IMR-90 (cell line): ENCODE measurements around the gene RGL1. TPM values are rescaled to one million over a fixed set of nuclear protein-coding genes. Genes with fewer than 3 reads are reported as not detected.

Experiments used
- ATAC-seq: fragments of 200-7000 bp; cut with Tn5 transposase; 2 replicates; pipeline ENCODE4 v1.9.1; 2020; ENCODE audit warnings: low read depth, mild to moderate bottlenecking, moderate library complexity
- BruUV-seq: library from RNA; stranded (reverse); fragments of 400-500 nt; replicated peaks from 2 replicates; lab custom pipeline; 2021; lab: Mats Ljungman, UMichigan
- CTCF ChIA-PET: fragments of 300-600 bp; formaldehyde crosslinking; extraction: SDS; loops from one replicate; lab custom pipeline; 2021; ENCODE audit warnings: antibody characterized with exemption; lab: Yijun Ruan, JAX
- POLR2A ChIA-PET: fragments of 300-600 bp; sonication (Branson Sonifier 250); formaldehyde crosslinking; loops from one replicate; lab custom pipeline; 2022; ENCODE audit warnings: antibody characterized with exemption; ENCODE audit not compliant: unreplicated experiment; lab: Charles Lee
- DNase-seq: peaks from one replicate; pipeline ENCODE4 v3.0.0; 2013
- H2AFZ ChIP-seq: replicated peaks from 2 replicates; pipeline ENCODE3; 2013; ENCODE audit warnings: low read length, mild to moderate bottlenecking; ENCODE audit not compliant: poor library complexity
- H2AK5ac ChIP-seq: 2 replicates; pipeline ENCODE4 v1.6.1; 2013; ENCODE audit warnings: low read depth, low read length, inconsistent platforms
- H2AK9ac ChIP-seq: replicated peaks from 2 replicates; pipeline ENCODE3; 2013; ENCODE audit warnings: mild to moderate bottlenecking, low read depth, low read length, moderate library complexity; ENCODE audit not compliant: poor library complexity
- H2BK120ac ChIP-seq: 2 replicates; pipeline ENCODE4 v1.6.1; 2013; ENCODE audit warnings: low read depth, low read length, inconsistent platforms
- H2BK15ac ChIP-seq: 3 replicates; pipeline ENCODE4 v1.6.1; 2013; ENCODE audit warnings: low read depth, low read length, inconsistent platforms
- H2BK20ac ChIP-seq: 2 replicates; pipeline ENCODE4 v1.6.1; 2013; ENCODE audit warnings: low read depth, mild to moderate bottlenecking, inconsistent platforms, low read length, moderate library complexity
- H2BK5ac ChIP-seq: 2 replicates; pipeline ENCODE4 v1.6.1; 2013; ENCODE audit warnings: mild to moderate bottlenecking, low read depth, low read length, inconsistent platforms; ENCODE audit not compliant: poor library complexity, severe bottlenecking
- H3K14ac ChIP-seq: replicated peaks from 2 replicates; pipeline ENCODE4 v1.6.1; 2013; ENCODE audit warnings: low read depth, low read length, inconsistent platforms
- H3K18ac ChIP-seq: 2 replicates; pipeline ENCODE4 v1.6.1; 2013; ENCODE audit warnings: low read depth, low read length, control low read depth
- H3K23ac ChIP-seq: 2 replicates; pipeline ENCODE4 v1.6.1; 2013; ENCODE audit warnings: low read depth, low read length, inconsistent platforms
- H3K27ac ChIP-seq: 2 replicates; pipeline ENCODE4 v1.5.1; 2013; ENCODE audit warnings: mild to moderate bottlenecking, control low read depth, low read length; ENCODE audit not compliant: insufficient read depth
- H3K27me3 ChIP-seq: 2 replicates; pipeline ENCODE4 v1.6.1; 2013; ENCODE audit warnings: low read length; ENCODE audit not compliant: control insufficient read depth, insufficient read depth
- H3K36me3 ChIP-seq: 2 replicates; pipeline ENCODE4 v1.6.1; 2013; ENCODE audit warnings: low read length, mixed read lengths; ENCODE audit not compliant: control insufficient read depth, insufficient read depth
- H3K4ac ChIP-seq: 2 replicates; pipeline ENCODE4 v1.6.1; 2013; ENCODE audit warnings: low read depth, low read length, inconsistent platforms
- H3K4me1 ChIP-seq: 2 replicates; pipeline ENCODE4 v1.6.1; 2013; ENCODE audit warnings: low read length, mixed read lengths; ENCODE audit not compliant: control insufficient read depth, insufficient read depth
- H3K4me2 ChIP-seq: 2 replicates; pipeline ENCODE4 v1.6.1; 2013; ENCODE audit warnings: low read depth, mild to moderate bottlenecking, control low read depth, low read length, moderate library complexity
- H3K4me3 ChIP-seq: 2 replicates; pipeline ENCODE4 v1.5.1; 2013; ENCODE audit warnings: low read depth, mild to moderate bottlenecking, control low read depth, low read length, moderate library complexity; ENCODE audit not compliant: insufficient read depth
- H3K56ac ChIP-seq: 2 replicates; pipeline ENCODE4 v1.6.1; 2013; ENCODE audit warnings: low read length, inconsistent platforms; ENCODE audit not compliant: insufficient read depth; ENCODE audit errors: extremely low read depth
- H3K79me1 ChIP-seq, 2 experiments: 2 replicates each; pipeline ENCODE4 v1.6.1; 2013; ENCODE audit warnings: low read length in 2 of 2, inconsistent platforms in 1 of 2, low read depth in 1 of 2
- H3K9ac ChIP-seq: 2 replicates; pipeline ENCODE4 v1.6.1; 2013; ENCODE audit warnings: low read depth, low read length, control low read depth
- H3K9me1 ChIP-seq: 2 replicates; pipeline ENCODE4 v1.6.1; 2013; ENCODE audit warnings: low read length, inconsistent platforms; ENCODE audit not compliant: insufficient read depth
- H3K9me3 ChIP-seq: 2 replicates; pipeline ENCODE4 v1.6.1; 2013; ENCODE audit warnings: low read length; ENCODE audit not compliant: control insufficient read depth, insufficient read depth
- H4K20me1 ChIP-seq: 2 replicates; pipeline ENCODE4 v1.6.1; 2013; ENCODE audit warnings: low read length, inconsistent platforms; ENCODE audit not compliant: insufficient read depth
- H4K5ac ChIP-seq: 2 replicates; pipeline ENCODE4 v1.6.1; 2013; ENCODE audit warnings: mild to moderate bottlenecking, low read depth, low read length, control low read depth
- H4K8ac ChIP-seq, 2 experiments: 2 replicates each; pipeline ENCODE4 v1.6.1; 2013; ENCODE audit warnings: low read depth in 2 of 2, low read length in 2 of 2, control low read depth in 1 of 2, inconsistent platforms in 1 of 2
- H4K91ac ChIP-seq: 2 replicates; pipeline ENCODE4 v1.6.1; 2013; ENCODE audit warnings: low read depth, low read length, inconsistent platforms; ENCODE audit not compliant: insufficient read depth
- BHLHE40 ChIP-seq: fragments of 150-350 bp; IDR thresholded peaks from 2 replicates; pipeline ENCODE4 v1.6.1; 2016; ENCODE audit warnings: mild to moderate bottlenecking, low read depth, low read length
- CEBPB ChIP-seq: IDR thresholded peaks from 2 replicates; pipeline ENCODE4 v1.6.1; 2012; ENCODE audit warnings: low read depth, low read length, improper control_type of control experiment
- CHD1 ChIP-seq: IDR thresholded peaks from 2 replicates; pipeline ENCODE4 v1.6.1; 2012; ENCODE audit warnings: low read depth, low read length, improper control_type of control experiment
- CTCF ChIP-seq: conservative IDR thresholded peaks from 2 replicates; pipeline ENCODE4 v1.5.1; 2012; ENCODE audit warnings: mild to moderate bottlenecking, low read depth, low read length, improper control_type of control experiment
- ELK1 ChIP-seq: fragments of 150-350 bp; IDR thresholded peaks from 2 replicates; pipeline ENCODE4 v1.6.1; 2016; ENCODE audit warnings: low read depth, mild to moderate bottlenecking, low read length, moderate library complexity, borderline replicate concordance
- FOS ChIP-seq: fragments of 150-350 bp; IDR thresholded peaks from 2 replicates; pipeline ENCODE4 v1.6.1; 2016; ENCODE audit warnings: low read depth, low read length
- MAFK ChIP-seq: IDR thresholded peaks from 2 replicates; pipeline ENCODE4 v1.6.1; 2012; ENCODE audit warnings: low read depth, low read length, improper control_type of control experiment
- MAZ ChIP-seq: IDR thresholded peaks from 2 replicates; pipeline ENCODE4 v1.6.1; 2012; ENCODE audit warnings: low read depth, mild to moderate bottlenecking, low read length, improper control_type of control experiment, moderate library complexity, borderline replicate concordance
- MXI1 ChIP-seq: IDR thresholded peaks from 2 replicates; pipeline ENCODE4 v1.6.1; 2012; ENCODE audit warnings: low read depth, mild to moderate bottlenecking, low read length, moderate library complexity, borderline replicate concordance
- NFE2L2 ChIP-seq: fragments of 150-350 bp; IDR thresholded peaks from 2 replicates; pipeline ENCODE4 v1.6.1; 2016; ENCODE audit warnings: low read depth, mild to moderate bottlenecking, low read length
- POLR2A ChIP-seq: IDR thresholded peaks from 2 replicates; pipeline ENCODE4 v1.6.1; 2012; ENCODE audit warnings: mild to moderate bottlenecking, low read depth, low read length
- RAD21 ChIP-seq: IDR thresholded peaks from 2 replicates; pipeline ENCODE4 v1.6.1; 2012; ENCODE audit warnings: low read length, improper control_type of control experiment
- RCOR1 ChIP-seq: IDR thresholded peaks from 2 replicates; pipeline ENCODE4 v1.6.1; 2012; ENCODE audit warnings: mild to moderate bottlenecking, low read length, improper control_type of control experiment; ENCODE audit not compliant: insufficient replicate concordance
- RFX5 ChIP-seq: IDR thresholded peaks from 2 replicates; pipeline ENCODE4 v1.8.0; 2012; ENCODE audit warnings: low read depth, mild to moderate bottlenecking, low read length, moderate library complexity
- SMC3 ChIP-seq: fragments of 150-350 bp; IDR thresholded peaks from 2 replicates; pipeline ENCODE4 v1.6.1; 2016; ENCODE audit warnings: low read depth, mild to moderate bottlenecking, antibody characterized with exemption, low read length, moderate library complexity
- USF2 ChIP-seq: fragments of 150-350 bp; IDR thresholded peaks from 2 replicates; pipeline ENCODE4 v1.6.1; 2017; ENCODE audit warnings: mild to moderate bottlenecking, antibody characterized with exemption, low read length, low read depth
- dilution Hi-C: fragments of 300-500 bp; cut with HindIII; formaldehyde crosslinking; loops from one replicate; pipeline ENCODE4 v1.14.3; 2018; ENCODE audit warnings: low sequenced_read_pairs; ENCODE audit not compliant: unreplicated experiment
- in situ Hi-C: fragments of 300-500 bp; cut with MboI; formaldehyde crosslinking; loops from 3 replicates; pipeline ENCODE4 v1.14.3; 2019; ENCODE audit warnings: low sequenced_read_pairs, inconsistent platforms, mixed read lengths
- intact Hi-C: fragments of 100-400 bp; cut with micrococcal nuclease; formaldehyde crosslinking; loops from 2 replicates; pipeline ENCODE4 v1.10.0; 2022
- polyA plus RNA-seq, 3 experiments: library from polyadenylated mRNA; depleted of rRNA; stranded (reverse); fragments of >200 nt; gene quantifications; 2 replicates each; pipeline ENCODE4 v1.2.3, GENCODE V29; 2012; ENCODE audit warnings: low replicate concordance in 1 of 3
- total RNA-seq: library from RNA; depleted of rRNA; stranded (reverse); fragments of >200 nt; gene quantifications from 2 replicates; pipeline ENCODE4 v1.2.3, GENCODE V29; 2012

RGL1 gene
- total and polyA plus RNA-seq, 2 of the 4 experiments (the other 2 are of a cell fraction) = 4.7 to 7.5 TPM

- Histone ChIP-seq H3K9me1 (no peaks in the 10 kb centered on the region), H3K56ac (no peak overlapping the region), H2AFZ (no peak overlapping the region), H2BK15ac (no peak overlapping the region), H3K9me3 (no peaks in the 10 kb centered on the region), H4K5ac (no peak overlapping the region), H2BK120ac (no peak overlapping the region), H2BK20ac (no peak overlapping the region), H3K4me2 (no peak overlapping the region), H3K23ac (no peak overlapping the region), H4K91ac (no peak overlapping the region), H3K27ac (no peak overlapping the region), H4K20me1 (no peaks in the 10 kb centered on the region), H4K8ac (no peak overlapping the region), H3K9ac (no peak overlapping the region), H3K18ac (no peak overlapping the region), H3K4me3 (no peak overlapping the region), H2BK5ac (no peak overlapping the region), H3K4me1 (no peaks in the 10 kb centered on the region), H2AK5ac (no peak overlapping the region), H3K79me1 (no peaks in the 10 kb centered on the region), H3K4ac (no peak overlapping the region), H3K36me3 (no peaks in the 10 kb centered on the region), H3K14ac (no peak overlapping the region), H2AK9ac (no peak overlapping the region), H3K27me3 (no peaks in the 10 kb centered on the region)
- intact Hi-C loops (no loop called here), in situ Hi-C loops (no loop called here), dilution Hi-C loops (no loop called here)
- DNase-seq (no peak), ATAC-seq (no peak)
- CTCF ChIA-PET = no interaction called here
- POLR2A ChIA-PET = no interaction called here
- no TSS peak for BruUV-seq
- TF ChIP-seq SMC3 (no peak), POLR2A (no peak), CHD1 (no peak), USF2 (no peak), NFE2L2 (no peak), RFX5 (no peak), BHLHE40 (no peak), MAFK (no peak), RAD21 (no peak), RCOR1 (no peak), FOS (no peak), MXI1 (no peak), ELK1 (no peak), MAZ (no peak), CTCF (no peak), CEBPB (no peak)
Measured at GRCh38 chr1:183791319-183791718, 13.6 kb upstream of the RGL1 start.
